SK-N-SH treated with all-trans-retinoic acid at 6 μM for 48 hours (cell line): ENCODE measurements around the gene C3orf49.

Experiments
- ATAC-seq: fragments of 200-7000 bp; cut with Tn5 transposase; 3 replicates; pipeline ENCODE4 v1.9.1; 2020; ENCODE audit warnings: mild to moderate bottlenecking, moderate library complexity
- ARNTL ChIP-seq: fragments of 450-650 bp; formaldehyde crosslinking; IDR thresholded peaks from 2 replicates; pipeline ENCODE4 v1.5.0; 2020; ENCODE audit warnings: low read depth, mild to moderate bottlenecking, moderate library complexity, borderline replicate concordance
- CSDC2 ChIP-seq: fragments of 250-450 bp; sonication (Bioruptor Pico); IDR thresholded peaks from 2 replicates; pipeline ENCODE4 v1.5.0; 2020; ENCODE audit warnings: mild to moderate bottlenecking, moderate library complexity
- ESRRG ChIP-seq: fragments of 250-450 bp; sonication (Bioruptor Pico); IDR thresholded peaks from 2 replicates; pipeline ENCODE4 v1.6.1; 2021; ENCODE audit warnings: mild to moderate bottlenecking
- GLIS3 ChIP-seq: fragments of 250-450 bp; sonication (Bioruptor Pico); IDR thresholded peaks from 2 replicates; pipeline ENCODE4 v1.5.0; 2020; ENCODE audit warnings: mild to moderate bottlenecking, moderate library complexity
- ISL1 ChIP-seq: fragments of 250-450 bp; sonication (Bioruptor Pico); IDR thresholded peaks from 2 replicates; pipeline ENCODE4 v2.1.2; 2022; ENCODE audit warnings: mild to moderate bottlenecking, moderate library complexity
- OSR1 ChIP-seq: fragments of 250-450 bp; sonication (Bioruptor Pico); IDR thresholded peaks from 2 replicates; pipeline ENCODE4 v1.8.0; 2022; ENCODE audit warnings: moderate library complexity, mild to moderate bottlenecking, inconsistent platforms
- PPARA ChIP-seq: fragments of 250-450 bp; sonication (Bioruptor Pico); IDR thresholded peaks from 2 replicates; pipeline ENCODE4 v1.5.0; 2020; ENCODE audit warnings: mild to moderate bottlenecking, borderline replicate concordance
- RARB ChIP-seq: fragments of 250-450 bp; sonication (Bioruptor Pico); IDR thresholded peaks from 2 replicates; pipeline ENCODE4 v1.8.0; 2021; ENCODE audit warnings: mild to moderate bottlenecking, moderate library complexity
- SNAI2 ChIP-seq: fragments of 250-450 bp; sonication (Bioruptor Pico); IDR thresholded peaks from 2 replicates; pipeline ENCODE4 v1.5.0; 2020; ENCODE audit warnings: mild to moderate bottlenecking, moderate library complexity
- TCF4 ChIP-seq: fragments of 250-450 bp; sonication (Bioruptor Pico); IDR thresholded peaks from 2 replicates; pipeline ENCODE4 v1.8.0; 2021; ENCODE audit warnings: mild to moderate bottlenecking, moderate library complexity, borderline replicate concordance
- TOX ChIP-seq: fragments of 250-450 bp; sonication (Bioruptor Pico); IDR thresholded peaks from 2 replicates; pipeline ENCODE4 v1.8.0; 2021; ENCODE audit warnings: mild to moderate bottlenecking, moderate library complexity, borderline replicate concordance
- ZC3H10 ChIP-seq: fragments of 250-450 bp; sonication (Bioruptor Pico); IDR thresholded peaks from 2 replicates; pipeline ENCODE4 v1.5.1; 2021; ENCODE audit warnings: mild to moderate bottlenecking, moderate library complexity
- ZFP30 ChIP-seq: fragments of 450-650 bp; formaldehyde crosslinking; IDR thresholded peaks from 2 replicates; pipeline ENCODE4 v1.5.0; 2022; ENCODE audit warnings: mild to moderate bottlenecking, moderate library complexity
- ZNF565 ChIP-seq: fragments of 450-650 bp; formaldehyde crosslinking; conservative IDR thresholded peaks from 2 replicates; pipeline ENCODE4 v1.5.0; 2020; ENCODE audit warnings: low read depth, mild to moderate bottlenecking, moderate library complexity
- ZNF70 ChIP-seq: fragments of 450-650 bp; formaldehyde crosslinking; IDR thresholded peaks from 2 replicates; pipeline ENCODE4 v1.5.0; 2020; ENCODE audit warnings: mild to moderate bottlenecking, moderate library complexity
- ZNF8 ChIP-seq: fragments of 450-650 bp; formaldehyde crosslinking; IDR thresholded peaks from 2 replicates; pipeline ENCODE4 v1.5.0; 2020; ENCODE audit warnings: mild to moderate bottlenecking, moderate library complexity
- TF ChIP-seq, protein P1 (sequence below): fragments of 250-450 bp; sonication (Bioruptor Pico); IDR thresholded peaks from 2 replicates; pipeline ENCODE4 v1.5.1; 2021; ENCODE audit warnings: mild to moderate bottlenecking, moderate library complexity
- TF ChIP-seq, protein P2 (sequence below): fragments of 250-450 bp; sonication (Bioruptor Pico); IDR thresholded peaks from 2 replicates; pipeline ENCODE4 v1.8.0; 2021; ENCODE audit warnings: low read depth, mild to moderate bottlenecking, moderate library complexity, borderline replicate concordance
- TF ChIP-seq, protein P3 (sequence below): fragments of 250-450 bp; sonication (Bioruptor Pico); IDR thresholded peaks from 2 replicates; pipeline ENCODE4 v1.5.0; 2020; ENCODE audit warnings: mild to moderate bottlenecking, moderate library complexity
- TF ChIP-seq, protein P4 (sequence below): fragments of 250-450 bp; sonication (Bioruptor Pico); IDR thresholded peaks from 2 replicates; pipeline ENCODE4 v1.8.0; 2020; ENCODE audit warnings: mild to moderate bottlenecking, moderate library complexity, borderline replicate concordance
- TF ChIP-seq, protein P5 (sequence below): fragments of 250-450 bp; sonication (Bioruptor Pico); IDR thresholded peaks from 2 replicates; pipeline ENCODE4 v1.5.1; 2020; ENCODE audit warnings: low read depth, mild to moderate bottlenecking, moderate library complexity

The C3orf49 gene

DNA sequence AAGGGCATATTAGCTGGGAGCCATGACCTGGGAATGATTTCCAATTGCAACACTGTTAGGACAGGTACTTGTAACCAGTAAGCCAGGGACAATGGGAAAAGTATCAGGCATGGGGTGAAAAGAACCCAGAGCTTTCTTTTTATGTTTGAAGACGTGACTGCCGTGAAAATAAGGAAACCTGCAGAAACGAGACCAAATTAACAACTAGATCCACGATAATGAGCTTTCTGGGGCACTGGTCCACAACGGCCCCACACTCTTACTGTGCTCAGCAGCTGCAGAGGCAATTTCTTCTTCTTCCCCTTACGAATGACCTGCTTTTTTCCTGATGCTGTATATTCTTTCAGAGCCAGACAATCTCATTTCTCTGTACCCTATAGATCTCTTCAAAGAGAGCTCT lies 11.4 kb downstream of the C3orf49 start:
- no peak for ATAC-seq

DNA sequence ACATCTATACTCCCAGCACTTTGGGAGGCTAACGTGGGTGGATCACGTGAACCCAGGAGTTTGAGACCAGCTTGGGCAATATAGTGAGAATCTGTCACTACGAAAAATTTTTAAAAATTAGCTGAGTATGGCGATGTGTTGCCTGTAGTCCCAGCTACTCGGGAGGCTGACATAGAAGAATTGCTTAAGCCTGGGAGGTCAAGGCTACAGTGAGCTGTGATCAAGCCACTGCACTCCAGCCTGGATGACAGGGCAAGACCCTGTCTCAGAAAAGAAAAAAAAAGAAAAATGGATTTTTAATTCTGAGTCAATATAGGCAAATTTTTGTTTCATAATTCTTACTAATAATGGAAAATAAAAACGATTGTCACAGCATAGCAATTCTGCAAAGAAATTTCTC lies 13.3 kb downstream of the C3orf49 start:
- ATAC-seq, result no peak
- TF ChIP-seq ZNF70 (CRISPR knock-in tag) (no peak), TCF4 (CRISPR knock-in tag) (no peak), ZFP30 (CRISPR knock-in tag) (no peak), ZNF565 (no peak)
- TF ChIP-seq, protein P1, sequence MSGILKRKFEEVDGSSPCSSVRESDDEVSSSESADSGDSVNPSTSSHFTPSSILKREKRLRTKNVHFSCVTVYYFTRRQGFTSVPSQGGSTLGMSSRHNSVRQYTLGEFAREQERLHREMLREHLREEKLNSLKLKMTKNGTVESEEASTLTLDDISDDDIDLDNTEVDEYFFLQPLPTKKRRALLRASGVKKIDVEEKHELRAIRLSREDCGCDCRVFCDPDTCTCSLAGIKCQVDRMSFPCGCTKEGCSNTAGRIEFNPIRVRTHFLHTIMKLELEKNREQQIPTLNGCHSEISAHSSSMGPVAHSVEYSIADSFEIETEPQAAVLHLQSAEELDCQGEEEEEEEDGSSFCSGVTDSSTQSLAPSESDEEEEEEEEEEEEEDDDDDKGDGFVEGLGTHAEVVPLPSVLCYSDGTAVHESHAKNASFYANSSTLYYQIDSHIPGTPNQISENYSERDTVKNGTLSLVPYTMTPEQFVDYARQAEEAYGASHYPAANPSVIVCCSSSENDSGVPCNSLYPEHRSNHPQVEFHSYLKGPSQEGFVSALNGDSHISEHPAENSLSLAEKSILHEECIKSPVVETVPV (CRISPR knock-in tag), result no peak

More for the DNA sequence above, 11.4 kb downstream of the C3orf49 start:
- TF ChIP-seq, protein P2, sequence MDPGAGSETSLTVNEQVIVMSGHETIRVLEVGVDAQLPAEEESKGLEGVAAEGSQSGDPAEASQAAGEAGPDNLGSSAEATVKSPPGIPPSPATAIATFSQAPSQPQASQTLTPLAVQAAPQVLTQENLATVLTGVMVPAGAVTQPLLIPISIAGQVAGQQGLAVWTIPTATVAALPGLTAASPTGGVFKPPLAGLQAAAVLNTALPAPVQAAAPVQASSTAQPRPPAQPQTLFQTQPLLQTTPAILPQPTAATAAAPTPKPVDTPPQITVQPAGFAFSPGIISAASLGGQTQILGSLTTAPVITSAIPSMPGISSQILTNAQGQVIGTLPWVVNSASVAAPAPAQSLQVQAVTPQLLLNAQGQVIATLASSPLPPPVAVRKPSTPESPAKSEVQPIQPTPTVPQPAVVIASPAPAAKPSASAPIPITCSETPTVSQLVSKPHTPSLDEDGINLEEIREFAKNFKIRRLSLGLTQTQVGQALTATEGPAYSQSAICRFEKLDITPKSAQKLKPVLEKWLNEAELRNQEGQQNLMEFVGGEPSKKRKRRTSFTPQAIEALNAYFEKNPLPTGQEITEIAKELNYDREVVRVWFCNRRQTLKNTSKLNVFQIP (CRISPR knock-in tag), result no peak
- TF ChIP-seq ZC3H10 (CRISPR knock-in tag) (no peak), RARB (CRISPR knock-in tag) (no peak), GLIS3 (no peak), ESRRG (CRISPR knock-in tag) (no peak), ISL1 (CRISPR knock-in tag) (no peak), OSR1 (no peak), SNAI2 (CRISPR knock-in tag) (no peak)
- TF ChIP-seq, protein P1 (CRISPR knock-in tag), result no peak
- TF ChIP-seq, protein P3, sequence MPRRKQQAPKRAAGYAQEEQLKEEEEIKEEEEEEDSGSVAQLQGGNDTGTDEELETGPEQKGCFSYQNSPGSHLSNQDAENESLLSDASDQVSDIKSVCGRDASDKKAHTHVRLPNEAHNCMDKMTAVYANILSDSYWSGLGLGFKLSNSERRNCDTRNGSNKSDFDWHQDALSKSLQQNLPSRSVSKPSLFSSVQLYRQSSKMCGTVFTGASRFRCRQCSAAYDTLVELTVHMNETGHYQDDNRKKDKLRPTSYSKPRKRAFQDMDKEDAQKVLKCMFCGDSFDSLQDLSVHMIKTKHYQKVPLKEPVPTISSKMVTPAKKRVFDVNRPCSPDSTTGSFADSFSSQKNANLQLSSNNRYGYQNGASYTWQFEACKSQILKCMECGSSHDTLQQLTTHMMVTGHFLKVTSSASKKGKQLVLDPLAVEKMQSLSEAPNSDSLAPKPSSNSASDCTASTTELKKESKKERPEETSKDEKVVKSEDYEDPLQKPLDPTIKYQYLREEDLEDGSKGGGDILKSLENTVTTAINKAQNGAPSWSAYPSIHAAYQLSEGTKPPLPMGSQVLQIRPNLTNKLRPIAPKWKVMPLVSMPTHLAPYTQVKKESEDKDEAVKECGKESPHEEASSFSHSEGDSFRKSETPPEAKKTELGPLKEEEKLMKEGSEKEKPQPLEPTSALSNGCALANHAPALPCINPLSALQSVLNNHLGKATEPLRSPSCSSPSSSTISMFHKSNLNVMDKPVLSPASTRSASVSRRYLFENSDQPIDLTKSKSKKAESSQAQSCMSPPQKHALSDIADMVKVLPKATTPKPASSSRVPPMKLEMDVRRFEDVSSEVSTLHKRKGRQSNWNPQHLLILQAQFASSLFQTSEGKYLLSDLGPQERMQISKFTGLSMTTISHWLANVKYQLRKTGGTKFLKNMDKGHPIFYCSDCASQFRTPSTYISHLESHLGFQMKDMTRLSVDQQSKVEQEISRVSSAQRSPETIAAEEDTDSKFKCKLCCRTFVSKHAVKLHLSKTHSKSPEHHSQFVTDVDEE (CRISPR knock-in tag), result no peak
- TF ChIP-seq, protein P4, sequence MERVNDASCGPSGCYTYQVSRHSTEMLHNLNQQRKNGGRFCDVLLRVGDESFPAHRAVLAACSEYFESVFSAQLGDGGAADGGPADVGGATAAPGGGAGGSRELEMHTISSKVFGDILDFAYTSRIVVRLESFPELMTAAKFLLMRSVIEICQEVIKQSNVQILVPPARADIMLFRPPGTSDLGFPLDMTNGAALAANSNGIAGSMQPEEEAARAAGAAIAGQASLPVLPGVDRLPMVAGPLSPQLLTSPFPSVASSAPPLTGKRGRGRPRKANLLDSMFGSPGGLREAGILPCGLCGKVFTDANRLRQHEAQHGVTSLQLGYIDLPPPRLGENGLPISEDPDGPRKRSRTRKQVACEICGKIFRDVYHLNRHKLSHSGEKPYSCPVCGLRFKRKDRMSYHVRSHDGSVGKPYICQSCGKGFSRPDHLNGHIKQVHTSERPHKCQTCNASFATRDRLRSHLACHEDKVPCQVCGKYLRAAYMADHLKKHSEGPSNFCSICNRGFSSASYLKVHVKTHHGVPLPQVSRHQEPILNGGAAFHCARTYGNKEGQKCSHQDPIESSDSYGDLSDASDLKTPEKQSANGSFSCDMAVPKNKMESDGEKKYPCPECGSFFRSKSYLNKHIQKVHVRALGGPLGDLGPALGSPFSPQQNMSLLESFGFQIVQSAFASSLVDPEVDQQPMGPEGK, result no peak
- TF ChIP-seq, protein P5, sequence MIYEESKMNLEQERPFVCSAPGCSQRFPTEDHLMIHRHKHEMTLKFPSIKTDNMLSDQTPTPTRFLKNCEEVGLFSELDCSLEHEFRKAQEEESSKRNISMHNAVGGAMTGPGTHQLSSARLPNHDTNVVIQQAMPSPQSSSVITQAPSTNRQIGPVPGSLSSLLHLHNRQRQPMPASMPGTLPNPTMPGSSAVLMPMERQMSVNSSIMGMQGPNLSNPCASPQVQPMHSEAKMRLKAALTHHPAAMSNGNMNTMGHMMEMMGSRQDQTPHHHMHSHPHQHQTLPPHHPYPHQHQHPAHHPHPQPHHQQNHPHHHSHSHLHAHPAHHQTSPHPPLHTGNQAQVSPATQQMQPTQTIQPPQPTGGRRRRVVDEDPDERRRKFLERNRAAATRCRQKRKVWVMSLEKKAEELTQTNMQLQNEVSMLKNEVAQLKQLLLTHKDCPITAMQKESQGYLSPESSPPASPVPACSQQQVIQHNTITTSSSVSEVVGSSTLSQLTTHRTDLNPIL (CRISPR knock-in tag), result no peak

DNA sequence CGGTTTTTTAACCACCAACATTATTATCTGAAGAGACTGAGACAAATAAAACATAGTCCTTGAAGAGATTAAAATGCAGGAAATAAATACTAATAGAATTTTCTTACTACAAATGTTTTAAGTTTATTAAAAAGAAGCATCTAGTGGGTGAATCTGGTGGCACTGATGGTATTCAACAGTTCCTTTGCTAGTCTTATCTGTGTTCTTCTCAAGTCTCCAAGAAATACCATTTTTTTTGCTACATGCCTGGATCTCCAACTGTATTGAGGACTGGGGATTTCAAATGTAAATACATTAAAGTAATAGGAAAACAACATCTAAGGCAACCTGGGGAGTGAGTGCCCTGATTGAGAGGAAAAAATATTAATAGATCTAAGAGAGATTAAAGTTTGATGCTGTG lies 22.6 kb downstream of the C3orf49 start:
- no peak for ATAC-seq
- TF ChIP-seq ISL1 (CRISPR knock-in tag) (no peak), PPARA (CRISPR knock-in tag) (no peak), ZC3H10 (CRISPR knock-in tag) (no peak), CSDC2 (CRISPR knock-in tag) (no peak), ESRRG (CRISPR knock-in tag) (no peak), OSR1 (no peak), ZNF70 (CRISPR knock-in tag) (no peak), RARB (CRISPR knock-in tag) (no peak), TCF4 (CRISPR knock-in tag) (no peak), SNAI2 (CRISPR knock-in tag) (no peak), GLIS3 (no peak), ZNF8 (CRISPR knock-in tag) (no peak), ARNTL (CRISPR knock-in tag) (no peak), ZNF565 (no peak), TOX (CRISPR knock-in tag) (no peak)
- TF ChIP-seq, protein P4, result no peak
- TF ChIP-seq, protein P1 (CRISPR knock-in tag), result no peak
